Epidermal melanocyte (primary cell): ENCODE data around the gene BMP5.

ENCODE experiments used
- DNase-seq: peaks from one replicate; pipeline ENCODE4 v3.0.0; 2011; ENCODE audit warnings: low spot score; ENCODE audit not compliant: insufficient read length

BMP5 gene

GRCh38 chr6:55812509-55812908 lies 62.9 kb downstream of the BMP5 start:
- no peak for DNase-seq

- no peak for DNase-seq
Observed at GRCh38 chr6:55811074-55811473, 64.3 kb downstream of the BMP5 start.

GRCh38 chr6:55802259-55802658 lies 73.1 kb downstream of the BMP5 start:
- DNase-seq: no peak

DNA sequence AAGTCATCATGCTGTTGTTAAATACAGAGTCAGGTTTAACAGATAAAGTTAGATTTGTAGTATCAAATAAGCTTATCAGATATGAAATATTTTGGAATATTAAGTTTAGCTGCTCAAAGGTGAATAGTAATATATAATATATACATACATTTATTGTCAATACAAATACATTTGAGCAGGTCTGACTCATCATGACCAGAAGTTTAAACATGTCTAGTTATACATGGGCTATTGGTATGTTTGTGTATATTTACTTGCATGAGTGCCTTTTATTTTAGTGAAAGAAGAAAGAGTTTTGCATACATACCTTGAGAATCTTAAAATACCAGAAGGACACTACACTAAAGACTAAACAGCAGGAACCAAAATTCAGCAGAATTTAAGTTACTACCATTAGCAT lies 76.8 kb downstream of the BMP5 start:
- no peak for DNase-seq

GRCh38 chr6:55794136-55794812 lies 81.1 kb downstream of the BMP5 start:
- DNase-seq: no peak

DNA sequence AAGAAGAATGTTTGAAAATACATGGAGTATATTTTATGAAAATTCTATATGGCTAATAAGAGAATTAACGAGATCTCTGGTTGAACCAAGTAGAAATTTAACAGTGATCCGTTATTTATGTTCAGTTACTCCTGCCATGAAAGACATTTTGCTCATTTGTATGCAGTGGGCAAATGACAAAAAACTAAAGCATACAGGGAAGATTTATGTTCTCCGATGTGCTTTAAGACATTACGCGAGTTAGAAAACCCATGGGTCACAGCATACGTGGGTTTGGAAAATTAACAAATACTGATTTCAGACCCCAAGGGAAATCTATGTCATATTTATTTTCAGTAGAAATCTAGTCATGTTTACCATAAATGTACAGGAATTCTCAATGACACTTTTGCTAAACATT lies 90.1 kb downstream of the BMP5 start:
- DNase-seq: no peak

DNA sequence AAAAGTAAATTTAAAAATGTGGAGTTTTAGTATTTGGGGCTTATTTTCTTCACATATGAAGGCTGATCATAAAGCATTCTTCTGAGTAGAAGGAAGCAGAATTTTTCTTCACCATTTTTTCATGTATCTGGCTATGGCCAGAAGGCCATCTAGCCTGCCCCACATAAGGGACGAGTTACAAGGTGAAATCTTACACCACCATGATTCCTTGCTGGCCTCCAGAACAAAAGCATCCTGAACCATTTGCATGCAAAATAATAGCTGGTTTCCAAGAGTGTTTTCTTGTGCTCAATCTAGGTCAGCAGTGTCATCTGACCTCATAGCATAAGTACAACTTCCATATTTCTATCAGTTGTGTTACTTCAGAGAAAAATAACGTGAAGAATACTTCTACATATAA lies 93.1 kb downstream of the BMP5 start:
- no peak for DNase-seq

DNA sequence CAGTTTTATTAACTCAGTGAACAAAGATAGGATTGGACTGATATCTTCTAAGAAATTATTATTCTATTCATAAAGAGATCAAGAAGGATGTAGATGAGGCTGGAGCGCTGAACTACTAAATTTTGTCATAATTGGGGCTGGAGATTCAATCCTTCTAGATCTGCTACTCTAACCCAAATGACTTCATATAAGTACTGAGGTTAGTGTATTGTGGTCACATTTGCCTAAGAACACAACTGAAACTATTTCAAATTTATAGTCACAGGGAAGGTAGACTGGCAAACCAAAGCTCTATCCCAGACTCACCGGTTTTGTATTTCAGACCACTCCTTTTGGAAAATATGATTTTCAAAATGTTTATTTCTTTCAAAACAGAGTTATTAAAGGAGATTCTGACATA lies 96.7 kb downstream of the BMP5 start:
- no peak for DNase-seq

DNA sequence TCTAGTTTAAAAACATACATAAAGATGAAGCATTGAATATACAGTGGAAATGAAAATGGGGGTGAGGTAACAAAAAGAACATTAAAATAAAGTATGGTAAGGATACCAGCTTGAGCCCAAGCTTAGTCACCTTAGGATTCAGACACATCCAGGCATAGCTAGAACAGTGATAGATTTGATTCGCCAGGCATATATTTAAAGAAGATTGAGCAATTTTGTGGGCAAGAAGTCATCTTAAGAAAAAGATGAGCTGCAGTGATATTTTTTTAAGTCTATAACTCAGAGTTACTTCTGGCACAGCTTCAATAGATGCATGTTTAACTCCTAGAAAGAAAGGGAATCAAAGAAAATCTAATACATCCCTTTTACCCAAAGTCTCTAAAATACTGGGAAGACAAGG lies 97.9 kb downstream of the BMP5 start:
- no peak for DNase-seq

GRCh38 chr6:55776113-55776512 lies 99.3 kb downstream of the BMP5 start:
- DNase-seq: no peak

GRCh38 chr6:55775029-55775318 lies 100.4 kb downstream of the BMP5 start:
- no peak for DNase-seq

GRCh38 chr6:55774286-55775028 lies 100.9 kb downstream of the BMP5 start:
- no peak for DNase-seq

DNA sequence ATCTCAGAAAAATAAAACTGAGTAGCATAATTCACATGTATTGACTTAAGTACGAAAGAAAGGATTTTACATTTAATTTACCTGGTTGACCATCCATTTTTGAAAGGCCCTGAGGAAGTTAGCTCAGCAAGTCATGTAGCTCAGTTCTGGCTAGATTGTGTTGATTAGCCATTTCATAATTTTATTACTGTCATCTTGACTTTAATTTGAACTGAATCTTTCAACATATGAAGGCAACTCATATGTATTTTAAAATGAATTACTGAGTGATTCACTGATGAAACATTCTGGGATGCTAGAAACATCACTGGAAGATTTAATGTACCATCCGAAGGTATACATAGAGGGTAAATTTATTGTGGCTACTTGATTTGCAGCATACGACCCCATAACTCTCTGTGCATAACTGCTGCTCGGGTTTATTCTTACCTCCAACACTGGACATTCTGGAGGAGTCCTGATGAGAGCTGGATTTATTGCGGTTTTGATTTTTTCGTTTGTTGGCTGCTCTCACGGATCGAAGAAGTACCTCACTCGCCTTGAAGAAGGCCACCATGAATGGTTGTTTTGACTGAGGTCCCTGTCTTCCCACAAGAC lies 101.7 kb downstream of the BMP5 start:
- DNase-seq: no peak

DNA sequence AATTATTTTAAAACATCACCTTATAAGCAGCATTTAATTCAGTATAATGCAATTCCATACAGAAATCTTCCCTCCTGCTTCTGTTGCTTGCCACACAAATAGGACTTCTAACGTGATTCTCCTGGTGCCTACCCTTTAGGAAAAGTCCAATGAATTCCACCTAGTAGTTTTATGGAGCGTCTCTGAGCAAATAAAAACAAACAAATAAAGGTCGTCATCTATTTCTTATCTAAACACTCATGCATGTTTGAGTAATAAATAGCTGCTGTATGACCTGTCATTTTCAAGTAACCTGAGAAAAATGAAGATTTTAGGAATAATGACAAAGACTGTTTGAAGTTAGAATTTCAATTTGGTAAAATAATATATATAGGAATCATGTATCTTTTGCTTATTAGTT lies 102.7 kb downstream of the BMP5 start:
- no peak for DNase-seq

DNA sequence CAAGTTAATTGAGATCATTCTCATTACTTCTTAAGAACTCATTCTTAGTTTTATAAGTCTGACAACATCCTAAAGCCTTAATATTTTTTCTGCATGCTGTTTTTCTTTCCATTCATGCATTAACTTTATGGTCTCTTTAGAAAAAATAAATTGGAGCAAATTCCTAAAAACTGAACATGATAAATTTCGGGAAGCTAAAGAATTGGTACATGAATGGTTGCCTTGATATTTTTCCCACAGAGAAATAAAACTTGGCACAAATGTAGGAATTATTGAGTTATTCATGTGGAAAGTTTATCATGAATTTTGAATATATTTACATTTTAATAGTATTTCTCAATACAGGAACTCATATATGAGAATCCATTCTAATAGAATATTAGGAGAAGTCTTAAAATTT lies 115.9 kb downstream of the BMP5 start:
- no peak for DNase-seq

- peak; percentile 19 for DNase-seq
Observed at GRCh38 chr6:55758156-55758937, 117.0 kb downstream of the BMP5 start.

DNA sequence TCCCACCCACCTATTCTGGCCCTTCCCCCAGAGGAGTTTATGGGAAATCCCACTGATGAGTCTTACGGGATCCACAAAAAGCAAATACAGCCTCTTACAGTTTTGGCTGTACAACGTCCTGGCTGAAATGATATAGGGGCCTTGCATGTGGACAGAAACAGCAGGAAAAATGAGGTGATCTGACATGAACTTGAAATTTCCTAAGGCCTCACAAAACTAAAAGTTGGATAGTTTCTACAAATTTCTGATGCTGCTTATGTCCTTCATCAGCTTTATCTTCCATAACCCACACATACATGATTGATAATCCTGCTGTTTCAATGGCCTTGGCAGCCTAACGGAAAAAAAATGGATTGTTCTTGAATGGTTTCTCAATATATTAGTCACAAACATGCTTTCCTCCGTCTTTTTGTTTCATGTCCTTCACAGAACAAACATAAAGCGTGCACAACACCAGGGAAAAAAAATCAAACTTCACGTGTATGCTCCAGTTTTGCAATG lies 118.8 kb downstream of the BMP5 start:
- no peak for DNase-seq

GRCh38 chr6:55748880-55749279 lies 126.5 kb downstream of the BMP5 start:
- DNase-seq: no peak

GRCh38 chr6:55746473-55746872 lies 128.9 kb downstream of the BMP5 start:
- no peak for DNase-seq

- DNase-seq: no peak
Observed at GRCh38 chr6:55734256-55734655, 141.1 kb downstream of the BMP5 start.

DNA sequence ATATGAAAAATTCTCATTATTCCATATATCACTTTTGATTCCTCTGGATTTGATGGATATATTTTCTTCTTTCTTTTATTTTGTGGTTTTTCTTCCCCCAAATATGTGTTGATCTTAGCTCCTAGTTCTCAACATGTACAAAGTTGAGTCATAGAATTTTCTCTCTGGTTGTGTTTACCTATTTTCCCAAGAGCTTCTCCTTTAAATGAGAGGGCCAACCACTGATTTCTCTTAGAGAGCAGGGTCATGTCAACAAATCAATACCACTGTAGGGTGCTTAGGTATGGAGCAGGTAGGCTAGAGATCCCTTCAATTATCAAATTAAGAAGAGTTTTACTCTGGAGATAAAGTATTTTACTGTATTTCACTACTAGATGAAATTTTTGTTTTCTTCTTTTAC lies 145.7 kb downstream of the BMP5 start:
- DNase-seq: no peak

DNA sequence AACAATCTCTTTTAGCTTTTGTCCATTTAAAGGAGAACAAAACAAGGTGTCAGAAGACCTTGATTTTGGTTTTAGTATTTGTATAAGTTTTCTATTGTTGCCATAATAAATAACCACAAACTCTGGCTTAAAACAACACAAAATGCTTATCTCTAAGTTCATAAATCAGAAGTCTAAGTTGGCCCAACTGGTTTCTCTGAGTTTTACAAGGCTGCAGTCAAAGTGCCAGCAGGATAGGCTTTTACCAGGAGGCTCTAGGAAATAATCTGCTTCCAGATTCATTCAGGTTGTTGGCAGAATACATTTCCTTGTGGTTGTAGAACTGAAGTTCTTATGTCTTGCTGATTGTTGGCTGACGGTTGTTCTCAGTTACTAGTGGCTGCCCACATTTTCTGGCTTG lies 149.2 kb downstream of the BMP5 start:
- DNase-seq: no peak
